Neuronal stem cell (in vitro differentiated cells): Measurements from ENCODE around the gene C10orf67.
A peak's percentile ranks its signal among the peaks of the same experiment; 100 is the strongest.

Source experiments
- DNase-seq: peaks from one replicate; pipeline ENCODE4 v3.0.0-alpha.2; 2013; ENCODE audit warnings: low spot score
- H2AFZ ChIP-seq: one replicate; pipeline ENCODE4 v1.6.1; 2013; ENCODE audit warnings: mild to moderate bottlenecking, low read length, inconsistent platforms
- H2AK5ac ChIP-seq: 2 replicates; pipeline ENCODE4 v1.6.1; 2013; ENCODE audit warnings: low read depth, mild to moderate bottlenecking, inconsistent platforms, low read length, moderate library complexity, mixed read lengths
- H2BK120ac ChIP-seq: 2 replicates; pipeline ENCODE4 v1.6.1; 2013; ENCODE audit warnings: low read depth, mild to moderate bottlenecking, inconsistent platforms, low read length, moderate library complexity, mixed read lengths
- H2BK12ac ChIP-seq: one replicate; pipeline ENCODE4 v1.6.1; 2013; ENCODE audit warnings: low read length, inconsistent platforms
- H2BK15ac ChIP-seq: 2 replicates; pipeline ENCODE4 v1.6.1; 2013; ENCODE audit warnings: mild to moderate bottlenecking, low read length, inconsistent platforms, mixed read lengths
- H2BK5ac ChIP-seq: one replicate; pipeline ENCODE4 v1.6.1; 2013; ENCODE audit warnings: inconsistent platforms, mild to moderate bottlenecking, low read length, moderate library complexity
- H3K14ac ChIP-seq: one replicate; pipeline ENCODE4 v1.6.1; 2013; ENCODE audit warnings: low read length, inconsistent platforms
- H3K18ac ChIP-seq: 2 replicates; pipeline ENCODE4 v1.6.1; 2013; ENCODE audit warnings: low read length, inconsistent platforms
- H3K23ac ChIP-seq: 2 replicates; pipeline ENCODE4 v1.6.1; 2013; ENCODE audit warnings: low read depth, mild to moderate bottlenecking, mixed read lengths, low read length, inconsistent platforms; ENCODE audit not compliant: poor library complexity
- H3K27ac ChIP-seq: replicated peaks from 3 replicates; pipeline ENCODE4 v1.5.1; 2013; ENCODE audit warnings: low read length, inconsistent platforms
- H3K27me3 ChIP-seq, 3 experiments: 2 replicates each; pipeline ENCODE4 v1.6.1; 2013; ENCODE audit warnings: low read length in 3 of 3, mild to moderate bottlenecking in 2 of 3, inconsistent platforms in 1 of 3, low read depth in 1 of 3, mixed read lengths in 1 of 3, moderate library complexity in 1 of 3; ENCODE audit not compliant: control insufficient read depth in 3 of 3, insufficient read depth in 3 of 3
- H3K36me3 ChIP-seq, 2 donors: replicated peaks in 1 of 2; 2 replicates each; pipeline ENCODE4 v1.6.1; 2013; ENCODE audit warnings: low read length in 2 of 2; ENCODE audit not compliant: control insufficient read depth in 2 of 2, insufficient read depth in 2 of 2
- H3K4ac ChIP-seq: 2 replicates; pipeline ENCODE4 v1.6.1; 2013; ENCODE audit warnings: inconsistent platforms, mild to moderate bottlenecking, low read length, moderate library complexity
- H3K4me1 ChIP-seq, 2 donors: 1 replicate in 1 of 2; 2 replicates in 1 of 2; pipeline ENCODE4 v1.6.1; 2013; ENCODE audit warnings: low read length in 2 of 2, low read depth in 1 of 2; ENCODE audit not compliant: control insufficient read depth in 2 of 2, insufficient read depth in 1 of 2
- H3K4me2 ChIP-seq: one replicate; pipeline ENCODE4 v1.6.1; 2013; ENCODE audit warnings: mild to moderate bottlenecking, low read length, inconsistent platforms; ENCODE audit not compliant: insufficient read depth, poor library complexity, severe bottlenecking
- H3K4me3 ChIP-seq, 2 donors: 2 replicates each; pipeline ENCODE4 v1.5.1; 2013; ENCODE audit warnings: low read length in 2 of 2, mild to moderate bottlenecking in 2 of 2, inconsistent platforms in 1 of 2, moderate library complexity in 1 of 2
- H3K79me1 ChIP-seq: one replicate; pipeline ENCODE4 v1.6.1; 2013; ENCODE audit warnings: low read depth, mild to moderate bottlenecking, inconsistent platforms, low read length, moderate library complexity
- H3K9ac ChIP-seq: one replicate; pipeline ENCODE4 v1.6.1; 2013; ENCODE audit warnings: mild to moderate bottlenecking, low read depth, low read length, inconsistent platforms; ENCODE audit not compliant: poor library complexity
- H3K9me3 ChIP-seq, 2 donors: replicated peaks in 1 of 2; 2 replicates each; pipeline versions ENCODE3 to v1.6.1; 2013; ENCODE audit warnings: low read length in 2 of 2, mild to moderate bottlenecking in 2 of 2, inconsistent platforms in 1 of 2, low read depth in 1 of 2, mixed read lengths in 1 of 2, moderate library complexity in 1 of 2; ENCODE audit not compliant: control insufficient read depth in 2 of 2, insufficient read depth in 1 of 2
- H4K8ac ChIP-seq: one replicate; pipeline ENCODE4 v1.6.1; 2013; ENCODE audit warnings: low read depth, mild to moderate bottlenecking, inconsistent platforms, low read length, moderate library complexity
- H4K91ac ChIP-seq: one replicate; pipeline ENCODE4 v1.6.1; 2013; ENCODE audit warnings: low read length, low read depth, mild to moderate bottlenecking, inconsistent platforms; ENCODE audit not compliant: poor library complexity
- WGBS, 2 donors: extraction: QIAGEN DNeasy Blood & Tissue Kit; methylation state at CpG; one replicate each; pipeline ENCODE4 v1.1.7; 2013; ENCODE audit warnings: missing lambda C conversion rate in 2 of 2, mixed read lengths in 1 of 2; ENCODE audit not compliant: insufficient read length in 2 of 2, insufficient replicate concordance in 1 of 2; ENCODE audit errors: extremely low coverage in 2 of 2; 5-methylcytosine and 5-hydroxymethylcytosine counted together

Gene C10orf67

GRCh38 chr10:23171232-23171876 is 173.2 kb downstream of the C10orf67 start:
- H3K27me3 ChIP-seq, result peaks cover 24 to 74% (median 72%) of the 10 kb centered on the region in 3 experiments
- no peak overlapping the region for H3K4me2 ChIP-seq
- no peak overlapping the region for H2AK5ac ChIP-seq
- no peak overlapping the region for H3K4ac ChIP-seq
- H3K9ac ChIP-seq, result no peak overlapping the region
- no peaks in the 10 kb centered on the region for H3K36me3 ChIP-seq
- no peaks in the 10 kb centered on the region for H3K9me3 ChIP-seq
- no peak overlapping the region for H3K23ac ChIP-seq
- no peak overlapping the region for H3K18ac ChIP-seq
- no peak for DNase-seq
- H2AFZ ChIP-seq, result no peak overlapping the region
- H3K14ac ChIP-seq, result no peak overlapping the region
- H3K27ac ChIP-seq, result no peak overlapping the region
- H3K79me1 ChIP-seq, result no peaks in the 10 kb centered on the region
- H2BK15ac ChIP-seq, result no peak overlapping the region
- peaks cover 0 to 4% of the 10 kb centered on the region in 2 donors for H3K4me1 ChIP-seq
- H4K91ac ChIP-seq, result no peak overlapping the region
- no peak overlapping the region for H3K4me3 ChIP-seq
- H2BK5ac ChIP-seq, result no peak overlapping the region
- no CpG with 5 or more reads among the region's 26 CpGs for WGBS, 2 donors
- no peak overlapping the region for H2BK12ac ChIP-seq
- no peak overlapping the region for H2BK120ac ChIP-seq
- no peak overlapping the region for H4K8ac ChIP-seq

DNA sequence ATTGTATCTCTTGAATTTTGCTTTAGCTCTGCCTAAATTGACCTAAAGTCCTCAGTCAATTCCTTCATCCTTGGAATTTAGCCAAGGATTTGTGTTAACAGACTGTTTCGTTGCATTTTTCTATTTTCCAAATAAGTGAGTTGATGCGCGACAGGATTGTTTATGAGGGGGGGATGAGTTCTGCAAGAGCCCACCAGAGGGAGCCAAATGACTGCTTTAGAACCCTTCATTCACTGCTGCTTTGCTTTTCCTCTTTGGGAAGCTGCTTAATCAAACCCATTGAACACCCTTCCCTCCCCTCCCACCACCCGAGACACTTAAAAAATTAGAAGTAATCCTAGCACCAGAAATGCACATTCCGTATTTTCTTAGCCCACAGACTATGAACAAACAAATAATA is 186.2 kb downstream of the C10orf67 start:
- no peak overlapping the region for H3K4me2 ChIP-seq
- no peak overlapping the region for H2AK5ac ChIP-seq
- no peak overlapping the region for H4K8ac ChIP-seq
- H3K23ac ChIP-seq, result no peak overlapping the region
- H3K4me3 ChIP-seq, result no peak overlapping the region
- no peak overlapping the region for H3K18ac ChIP-seq
- H2AFZ ChIP-seq, result peak overlapping the region; percentile 20
- H3K27me3 ChIP-seq, result peaks cover 0 to 15% (median 6%) of the 10 kb centered on the region in 3 experiments
- H3K14ac ChIP-seq, result no peak overlapping the region
- H2BK5ac ChIP-seq, result no peak overlapping the region
- no peak overlapping the region for H3K4ac ChIP-seq
- H3K79me1 ChIP-seq, result peaks cover under 1% of the 10 kb centered on the region
- H2BK120ac ChIP-seq, result no peak overlapping the region
- no peaks in the 10 kb centered on the region for H3K36me3 ChIP-seq
- no peak overlapping the region for H3K9ac ChIP-seq
- no peaks in the 10 kb centered on the region for H3K4me1 ChIP-seq
- H2BK15ac ChIP-seq, result no peak overlapping the region
- peak; percentile 72 for DNase-seq
- no peak overlapping the region for H4K91ac ChIP-seq
- H3K27ac ChIP-seq, result no peak overlapping the region
- no CpG with 5 or more reads among the region's 5 CpGs for WGBS, 2 donors
- H3K9me3 ChIP-seq, result no peaks in the 10 kb centered on the region
- H2BK12ac ChIP-seq, result no peak overlapping the region

DNA sequence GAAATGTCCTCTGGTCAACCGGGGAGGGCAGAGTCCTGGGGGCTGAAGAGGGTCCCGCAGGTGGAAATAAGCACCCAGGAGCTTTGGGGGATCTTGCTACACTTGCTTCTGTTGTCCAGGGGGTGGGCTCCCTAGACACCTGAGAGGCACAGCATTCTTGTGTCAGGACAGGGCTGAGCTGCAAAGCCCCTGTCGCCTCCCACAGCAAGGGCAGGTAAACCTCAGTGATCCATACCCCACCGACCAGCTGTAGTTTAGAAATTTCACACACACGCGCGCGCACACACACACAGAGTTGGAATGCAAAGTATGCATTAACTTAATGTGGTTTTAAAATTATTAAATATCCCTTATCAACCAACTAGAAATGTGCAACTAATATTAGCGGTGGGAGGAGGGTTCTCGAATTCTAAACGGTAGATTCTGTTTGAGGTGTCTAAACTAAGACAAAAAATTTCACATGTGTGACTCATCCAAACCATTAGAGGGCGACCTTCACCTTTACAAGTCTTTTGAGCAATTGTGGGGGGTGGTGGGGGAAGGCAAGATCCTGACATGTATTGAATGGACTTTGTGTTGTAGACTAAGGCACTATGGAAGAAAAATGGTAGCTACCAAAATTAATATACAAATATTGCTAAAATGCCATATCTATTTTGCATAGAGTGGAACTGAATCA is 186.8 kb downstream of the C10orf67 start:
- Histone ChIP-seq H3K4me3 (no peak overlapping the region), H2AK5ac (no peak overlapping the region), H3K79me1 (no peaks in the 10 kb centered on the region), H2BK5ac (no peak overlapping the region), H2BK15ac (no peak overlapping the region), H3K4me1 (no peaks in the 10 kb centered on the region), H3K9me3 (no peaks in the 10 kb centered on the region), H3K14ac (no peak overlapping the region), H4K91ac (no peak overlapping the region), H3K18ac (peak overlapping the region; percentile 46), H3K4me2 (no peak overlapping the region), H3K23ac (no peak overlapping the region), H3K36me3 (no peaks in the 10 kb centered on the region), H3K27me3 (peaks cover 0 to 15% (median 6%) of the 10 kb centered on the region in 3 experiments), H2BK12ac (no peak overlapping the region), H2BK120ac (no peak overlapping the region), H3K4ac (no peak overlapping the region), H4K8ac (no peak overlapping the region), H3K27ac (no peak overlapping the region), H2AFZ (peak overlapping the region; percentile 20), H3K9ac (peak overlapping the region; percentile 24)
- WGBS, 2 donors, result no CpG with 5 or more reads among the region's 12 CpGs
- DNase-seq, result no peak

DNA sequence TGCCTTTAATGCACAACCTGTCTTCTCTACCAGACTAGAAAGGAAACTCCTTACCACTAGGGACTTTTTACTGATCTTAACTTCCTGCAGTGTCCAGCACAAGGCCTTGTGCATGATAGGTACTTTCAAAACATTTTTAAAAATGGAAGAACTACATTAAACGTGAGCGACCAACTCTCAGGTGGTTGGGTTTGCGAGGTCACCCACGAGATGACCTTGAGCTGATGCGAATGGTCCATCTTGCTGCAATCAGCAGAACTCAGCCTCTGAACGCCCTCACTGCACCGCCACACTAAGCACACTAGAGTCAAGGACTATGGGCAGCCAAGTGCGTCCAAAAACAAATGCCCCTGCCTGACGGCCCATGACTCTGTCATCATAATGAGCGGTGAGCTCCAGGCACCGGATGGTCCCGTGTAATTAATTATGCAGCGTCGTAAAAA is 187.3 kb downstream of the C10orf67 start:
- H3K4me3 ChIP-seq, result no peak overlapping the region
- no CpG with 5 or more reads among the region's 14 CpGs for WGBS, 2 donors
- no peaks in the 10 kb centered on the region for H3K4me1 ChIP-seq

More for the DNA sequence above, 187.3 kb downstream of the C10orf67 start:
- H3K36me3 ChIP-seq, result no peaks in the 10 kb centered on the region
- no peak overlapping the region for H3K14ac ChIP-seq
- no peaks in the 10 kb centered on the region for H3K79me1 ChIP-seq
- H2AK5ac ChIP-seq, result no peak overlapping the region
- H2AFZ ChIP-seq, result no peak overlapping the region
- H3K9ac ChIP-seq, result no peak overlapping the region
- no peak overlapping the region for H2BK120ac ChIP-seq
- no peak overlapping the region for H3K27ac ChIP-seq
- H2BK5ac ChIP-seq, result no peak overlapping the region
- H3K18ac ChIP-seq, result no peak overlapping the region
- H3K23ac ChIP-seq, result no peak overlapping the region
- no peak overlapping the region for H4K8ac ChIP-seq
- DNase-seq, result no peak
- H3K4ac ChIP-seq, result no peak overlapping the region
- no peaks in the 10 kb centered on the region for H3K9me3 ChIP-seq
- no peak overlapping the region for H2BK12ac ChIP-seq
- H3K27me3 ChIP-seq, result peaks cover 0 to 13% (median 6%) of the 10 kb centered on the region in 3 experiments
- H2BK15ac ChIP-seq, result no peak overlapping the region
- H3K4me2 ChIP-seq, result no peak overlapping the region
- peak overlapping the region; percentile 92 for H4K91ac ChIP-seq
